ENCODE measurements around the gene FAM151B.

FAM151B gene

DNA sequence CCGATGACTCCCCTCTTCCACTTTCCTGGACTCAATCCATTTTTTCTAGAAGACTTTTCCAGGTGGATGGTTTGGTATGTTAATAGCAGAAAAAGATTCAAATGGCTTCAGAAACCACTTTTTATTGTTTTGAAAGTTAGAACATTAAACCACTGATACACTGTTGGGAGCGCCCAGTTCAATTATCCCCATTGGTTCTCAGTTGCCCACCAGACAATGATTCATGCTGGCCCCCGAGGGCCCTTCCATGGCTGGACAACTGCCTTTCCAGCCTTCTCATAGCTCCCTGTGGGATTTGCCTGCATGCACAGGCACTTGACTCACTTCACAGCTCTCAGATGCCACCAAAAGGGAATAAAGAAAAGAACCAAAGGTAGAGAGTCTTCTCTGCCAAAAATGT, 103.5 kb downstream of the FAM151B start:
- no peak for DNase-seq

DNA sequence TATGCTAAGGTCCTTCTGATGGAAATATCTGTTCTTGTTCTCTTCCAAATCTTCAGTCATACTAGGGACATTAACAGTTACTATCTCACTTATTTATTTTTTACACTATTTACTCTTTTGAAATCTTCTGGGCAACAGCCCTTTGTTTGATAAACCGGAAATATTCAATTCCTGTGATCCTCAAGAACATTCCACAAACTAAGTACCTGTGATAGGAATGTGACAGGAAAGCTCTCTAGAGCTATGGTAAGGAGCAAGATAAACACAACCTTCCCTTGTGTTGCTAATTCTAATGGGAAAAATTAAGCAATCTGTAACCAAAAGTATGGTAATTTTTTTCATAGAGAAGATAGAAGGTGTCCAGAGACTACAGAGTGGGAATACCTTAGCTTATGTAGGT, 104.2 kb downstream of the FAM151B start:
- DNase-seq, result no peak

Data from NCI-H1105 (cell line).